ENCODE data around the gene DENND1A. TPM values are rescaled to one million over a fixed set of nuclear protein-coding genes. Genes with fewer than 3 reads are reported as not detected.

DENND1A gene
- total RNA-seq, 1 experiment from 2014 or later, result 23.5 TPM

DNA sequence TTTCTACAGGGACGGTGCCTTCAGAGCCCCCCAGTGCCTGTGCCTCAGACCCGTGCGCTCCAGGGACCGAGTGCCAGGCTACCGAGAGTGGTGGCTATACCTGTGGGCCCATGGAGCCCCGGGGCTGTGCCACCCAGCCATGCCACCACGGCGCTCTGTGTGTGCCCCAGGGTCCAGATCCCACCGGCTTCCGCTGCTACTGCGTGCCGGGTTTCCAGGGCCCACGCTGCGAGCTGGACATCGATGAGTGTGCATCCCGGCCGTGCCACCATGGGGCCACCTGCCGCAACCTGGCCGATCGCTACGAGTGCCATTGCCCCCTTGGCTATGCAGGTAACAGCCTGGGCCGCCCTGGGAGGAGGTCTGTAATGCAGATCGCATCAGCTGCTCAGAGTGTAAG lies 567.1 kb downstream of the DENND1A start (continued):
- TF ChIP-seq, protein P1, sequence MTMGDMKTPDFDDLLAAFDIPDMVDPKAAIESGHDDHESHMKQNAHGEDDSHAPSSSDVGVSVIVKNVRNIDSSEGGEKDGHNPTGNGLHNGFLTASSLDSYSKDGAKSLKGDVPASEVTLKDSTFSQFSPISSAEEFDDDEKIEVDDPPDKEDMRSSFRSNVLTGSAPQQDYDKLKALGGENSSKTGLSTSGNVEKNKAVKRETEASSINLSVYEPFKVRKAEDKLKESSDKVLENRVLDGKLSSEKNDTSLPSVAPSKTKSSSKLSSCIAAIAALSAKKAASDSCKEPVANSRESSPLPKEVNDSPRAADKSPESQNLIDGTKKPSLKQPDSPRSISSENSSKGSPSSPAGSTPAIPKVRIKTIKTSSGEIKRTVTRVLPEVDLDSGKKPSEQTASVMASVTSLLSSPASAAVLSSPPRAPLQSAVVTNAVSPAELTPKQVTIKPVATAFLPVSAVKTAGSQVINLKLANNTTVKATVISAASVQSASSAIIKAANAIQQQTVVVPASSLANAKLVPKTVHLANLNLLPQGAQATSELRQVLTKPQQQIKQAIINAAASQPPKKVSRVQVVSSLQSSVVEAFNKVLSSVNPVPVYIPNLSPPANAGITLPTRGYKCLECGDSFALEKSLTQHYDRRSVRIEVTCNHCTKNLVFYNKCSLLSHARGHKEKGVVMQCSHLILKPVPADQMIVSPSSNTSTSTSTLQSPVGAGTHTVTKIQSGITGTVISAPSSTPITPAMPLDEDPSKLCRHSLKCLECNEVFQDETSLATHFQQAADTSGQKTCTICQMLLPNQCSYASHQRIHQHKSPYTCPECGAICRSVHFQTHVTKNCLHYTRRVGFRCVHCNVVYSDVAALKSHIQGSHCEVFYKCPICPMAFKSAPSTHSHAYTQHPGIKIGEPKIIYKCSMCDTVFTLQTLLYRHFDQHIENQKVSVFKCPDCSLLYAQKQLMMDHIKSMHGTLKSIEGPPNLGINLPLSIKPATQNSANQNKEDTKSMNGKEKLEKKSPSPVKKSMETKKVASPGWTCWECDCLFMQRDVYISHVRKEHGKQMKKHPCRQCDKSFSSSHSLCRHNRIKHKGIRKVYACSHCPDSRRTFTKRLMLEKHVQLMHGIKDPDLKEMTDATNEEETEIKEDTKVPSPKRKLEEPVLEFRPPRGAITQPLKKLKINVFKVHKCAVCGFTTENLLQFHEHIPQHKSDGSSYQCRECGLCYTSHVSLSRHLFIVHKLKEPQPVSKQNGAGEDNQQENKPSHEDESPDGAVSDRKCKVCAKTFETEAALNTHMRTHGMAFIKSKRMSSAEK (CRISPR knock-in tag; IDR thresholded peaks at IDR 0.05; ENCODE audit: borderline replicate concordance), result no peak
- no peak for TF ChIP-seq ZNF671 (CRISPR knock-in tag; IDR thresholded peaks at IDR 0.05)
- no peak for TF ChIP-seq CTCF (IDR thresholded peaks at IDR 0.05)
- no peak for TF ChIP-seq HMGXB4 (CRISPR knock-in tag; IDR thresholded peaks at IDR 0.05)
- no peak for TF ChIP-seq ERG (CRISPR knock-in tag; IDR thresholded peaks at IDR 0.05)

- DNase-seq (ENCODE audit: low spot score), result no peak
- ATAC-seq, result no peak
- no peak for TF ChIP-seq IRF2 (CRISPR knock-in tag; IDR thresholded peaks at IDR 0.05; ENCODE audit: borderline replicate concordance, low read depth)
- 0 out of 2 replicates have a peak, but pooled peaks have one; percentile 23 for TF ChIP-seq FOXK1 (CRISPR knock-in tag; IDR thresholded peaks at IDR 0.05)
- Mint-ChIP-seq H3K4me3 (no peak overlapping the region), H3K4me1 (peaks cover 54% of the 10 kb centered on the region), H3K27me3 (ENCODE audit: low read depth) (peaks cover 14% of the 10 kb centered on the region), H3K36me3 (no peaks in the 10 kb centered on the region), H3K9me3 (no peaks in the 10 kb centered on the region), H3K27ac (no peak overlapping the region)
- CTCF ChIA-PET, result interaction anchor here (1.1 to 3.7 kb wide), 5 partner anchors 13 to 38 kb away, joined by 3 to 23 read pairs (median 5); no protein-coding TSS in a partner anchor
- POLR2A ChIA-PET, result no interaction called here
Observed at GRCh38 chr9:123361731-123362510, 568.0 kb downstream of the DENND1A start.

DNA sequence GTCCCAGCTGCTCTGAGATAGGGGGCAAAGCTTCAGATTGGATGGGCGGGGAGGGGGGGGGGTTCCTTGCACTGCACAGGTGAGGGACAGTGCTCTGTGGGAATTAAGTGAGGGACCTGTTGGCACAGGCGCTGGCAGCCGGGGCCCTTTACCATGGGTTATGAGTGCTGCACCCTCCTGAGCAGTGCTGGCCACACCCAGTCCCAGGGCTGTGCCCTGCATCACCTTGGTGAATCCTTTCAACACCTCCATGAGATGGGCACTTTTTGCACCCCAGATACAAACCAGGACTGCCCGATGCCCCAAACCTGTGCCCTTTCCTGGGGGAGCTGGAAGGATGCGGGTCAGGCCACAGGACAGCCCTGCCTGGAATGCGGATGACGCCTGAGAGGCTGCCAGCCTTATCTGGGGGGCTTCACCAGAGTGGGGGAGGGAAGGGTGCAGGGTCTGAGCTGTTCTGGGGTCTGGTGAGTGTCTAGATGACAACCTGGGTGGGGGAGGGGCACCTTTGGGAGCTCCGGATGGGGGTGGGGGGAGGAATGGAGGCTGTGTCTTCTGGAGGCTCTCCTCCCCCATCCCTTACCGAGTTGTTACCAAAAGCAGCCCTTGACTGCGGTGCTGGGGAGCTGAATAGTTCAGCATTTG lies 568.7 kb downstream of the DENND1A start:
- Mint-ChIP-seq H3K4me3 (no peak overlapping the region), H3K27me3 (ENCODE audit: low read depth) (peaks cover 10% of the 10 kb centered on the region), H3K4me1 (peaks cover 62% of the 10 kb centered on the region), H3K36me3 (no peaks in the 10 kb centered on the region), H3K9me3 (no peaks in the 10 kb centered on the region), H3K27ac (no peak overlapping the region)
- ATAC-seq, result no peak
- no peak for TF ChIP-seq ZNF423 (CRISPR knock-in tag; IDR thresholded peaks at IDR 0.05)
- TF ChIP-seq SP1 (CRISPR knock-in tag; conservative IDR thresholded peaks at IDR 0.05), result no peak
- TF ChIP-seq, protein P2, sequence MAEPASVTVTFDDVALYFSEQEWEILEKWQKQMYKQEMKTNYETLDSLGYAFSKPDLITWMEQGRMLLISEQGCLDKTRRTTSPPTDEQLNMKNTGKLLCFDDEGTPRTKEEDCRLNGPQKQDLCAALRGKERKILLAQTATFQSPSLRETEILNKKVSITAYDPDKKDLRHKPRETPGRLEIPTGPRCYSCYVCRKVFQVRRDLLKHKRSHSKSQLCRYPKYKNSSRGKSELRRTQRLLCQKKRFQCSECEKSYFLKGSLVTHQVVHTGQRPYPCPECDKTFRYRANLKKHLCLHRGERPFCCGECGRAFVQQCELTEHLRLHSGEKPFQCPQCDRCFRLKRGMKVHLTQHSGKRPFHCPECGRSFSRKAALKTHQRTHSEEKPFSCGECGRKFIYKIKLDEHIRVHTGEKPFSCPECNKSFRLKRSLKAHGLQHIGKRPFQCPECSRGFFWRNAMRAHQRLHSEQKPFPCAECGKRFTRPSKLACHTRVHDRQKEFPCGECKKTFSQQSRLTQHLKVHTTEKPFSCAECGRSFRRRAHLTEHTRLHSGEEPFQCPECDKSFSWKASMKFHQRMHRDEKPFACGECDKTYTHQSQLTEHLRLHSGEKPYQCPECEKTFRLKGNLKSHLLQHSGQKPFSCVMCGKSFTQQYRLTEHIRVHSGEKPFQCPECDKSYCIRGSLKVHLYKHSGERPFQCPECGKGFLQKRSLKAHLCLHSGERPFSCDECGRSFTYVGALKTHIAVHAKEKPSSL (CRISPR knock-in tag; conservative IDR thresholded peaks at IDR 0.05), result no peak
- TF ChIP-seq, protein P3, sequence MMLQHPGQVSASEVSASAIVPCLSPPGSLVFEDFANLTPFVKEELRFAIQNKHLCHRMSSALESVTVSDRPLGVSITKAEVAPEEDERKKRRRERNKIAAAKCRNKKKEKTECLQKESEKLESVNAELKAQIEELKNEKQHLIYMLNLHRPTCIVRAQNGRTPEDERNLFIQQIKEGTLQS (CRISPR knock-in tag; conservative IDR thresholded peaks at IDR 0.05), result no peak
- no peak for TF ChIP-seq GABPB1 (CRISPR knock-in tag; IDR thresholded peaks at IDR 0.05)
- no peak for TF ChIP-seq KAT7 (CRISPR knock-in tag; IDR thresholded peaks at IDR 0.05; ENCODE audit: borderline replicate concordance)
- TF ChIP-seq ERG (CRISPR knock-in tag; IDR thresholded peaks at IDR 0.05), result no peak
- TF ChIP-seq, protein P4, sequence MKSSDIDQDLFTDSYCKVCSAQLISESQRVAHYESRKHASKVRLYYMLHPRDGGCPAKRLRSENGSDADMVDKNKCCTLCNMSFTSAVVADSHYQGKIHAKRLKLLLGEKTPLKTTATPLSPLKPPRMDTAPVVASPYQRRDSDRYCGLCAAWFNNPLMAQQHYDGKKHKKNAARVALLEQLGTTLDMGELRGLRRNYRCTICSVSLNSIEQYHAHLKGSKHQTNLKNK (CRISPR knock-in tag; IDR thresholded peaks at IDR 0.05), result no peak
- DNase-seq (ENCODE audit: low spot score), result no peak
- ChIA-PET CTCF (interaction anchor here (1.1 to 3.7 kb wide), 7 partner anchors 10 to 38 kb away, joined by 3 to 23 read pairs (median 5); no protein-coding TSS in a partner anchor), POLR2A (no interaction called here)
